Tibial nerve (tissue), 4 donors: ENCODE data around the gene NTNG1.

ENCODE experiments used
- CTCF ChIP-seq, 5 experiments: fragments of 200-600 bp in 3 of 5; fragments of 450-650 bp in 2 of 5; sonication (generic) in 3 of 5; IDR thresholded peaks; one replicate each; pipeline ENCODE4 v1.5.1; 2016 to 2019; ENCODE audit warnings: antibody characterized with exemption in 5 of 5, mild to moderate bottlenecking in 3 of 5, moderate library complexity in 2 of 5
- EP300 ChIP-seq, 2 donors: sonication (generic); formaldehyde crosslinking; IDR thresholded peaks; one replicate each; pipeline ENCODE4 v1.6.1; 2017; ENCODE audit warnings: antibody characterized with exemption in 2 of 2, mild to moderate bottlenecking in 1 of 2
- POLR2A ChIP-seq, 2 donors: fragments of 450-650 bp; IDR thresholded peaks; one replicate each; pipeline ENCODE4 v1.6.1; 2017; ENCODE audit warnings: antibody characterized with exemption in 2 of 2, mild to moderate bottlenecking in 2 of 2, moderate library complexity in 2 of 2

GRCh38 chr1:107362468-107363140, 221.8 kb downstream of the NTNG1 start:
- TF ChIP-seq CTCF (IDR thresholded peaks at IDR 0.05) (no peak), EP300 (IDR thresholded peaks at IDR 0.05) (no peak), POLR2A (IDR thresholded peaks at IDR 0.05) (no peak)
